HG03066 (cell line): ENCODE results near the gene ASB7.
"Not testable (repeated sequence)": the region's sequence is repeated elsewhere in the genome, so short reads cannot be mapped to it uniquely, and the experiment has no call there.

Source experiments
- ATAC-seq: cut with Tn5 transposase; IDR thresholded peaks from one replicate; pipeline ENCODE4 v1.9.1; 2021; ENCODE audit warnings: low read depth; ENCODE audit not compliant: unreplicated experiment

The ASB7 gene

GRCh38 chr15:100602064-100602822, at the start of gene ASB7, which contains the start of gene LINS1:
TSS of gene ASB7 (plus strand) at chr15:100602589. CDS start at chr15:100612217, 9,628 bp downstream.
TSS of gene LINS1 (minus strand) at chr15:100602184. CDS start at chr15:100580842, 21,342 bp downstream.
- ATAC-seq: peak; percentile 86

- no peak for ATAC-seq
These were observed 48.9 kb upstream of the ASB7 start for GRCh38 chr15:100553468-100553867.

- no peak for ATAC-seq
These were observed 43.6 kb upstream of the ASB7 start for GRCh38 chr15:100558771-100559254.

- no peak for ATAC-seq
These were observed 43.1 kb upstream of the ASB7 start for GRCh38 chr15:100559330-100559729.

- ATAC-seq: no peak
These were observed 42.1 kb upstream of the ASB7 start for GRCh38 chr15:100560323-100560722.

GRCh38 chr15:100565591-100565990, 36.8 kb upstream of the ASB7 start:
- no peak for ATAC-seq

GRCh38 chr15:100566850-100567628, 35.4 kb upstream of the ASB7 start:
- ATAC-seq: no peak

- no peak for ATAC-seq
These were observed 33.0 kb upstream of the ASB7 start for GRCh38 chr15:100569391-100569790.

GRCh38 chr15:100570275-100570674, 32.1 kb upstream of the ASB7 start:
- no peak for ATAC-seq

- peak; percentile 90 for ATAC-seq
These were observed 31.6 kb upstream of the ASB7 start for GRCh38 chr15:100570735-100571313.

GRCh38 chr15:100571592-100572167, 30.7 kb upstream of the ASB7 start:
- ATAC-seq: no peak

GRCh38 chr15:100572362-100572983, 29.9 kb upstream of the ASB7 start:
- no peak for ATAC-seq

GRCh38 chr15:100573526-100573925, 28.9 kb upstream of the ASB7 start:
- ATAC-seq: no peak

- no peak for ATAC-seq
These were observed 22.0 kb upstream of the ASB7 start for GRCh38 chr15:100580414-100580813.

- ATAC-seq: no peak
These were observed 13.6 kb upstream of the ASB7 start for GRCh38 chr15:100588638-100589242.

GRCh38 chr15:100591163-100591562, 11.2 kb upstream of the ASB7 start:
- ATAC-seq: not testable (repeated sequence)

GRCh38 chr15:100591835-100592234, 10.6 kb upstream of the ASB7 start:
- ATAC-seq: no peak

GRCh38 chr15:100592898-100593297, 9.5 kb upstream of the ASB7 start:
- no peak for ATAC-seq

GRCh38 chr15:100593431-100593830, 9.0 kb upstream of the ASB7 start:
- ATAC-seq: no peak

- ATAC-seq: no peak
These were observed 6.4 kb upstream of the ASB7 start for GRCh38 chr15:100595964-100596363.
